Ovary (tissue), 9 donors: ENCODE data around the gene NPHP4. TPM values are rescaled to one million over a fixed set of nuclear protein-coding genes. Genes with fewer than 3 reads are reported as not detected.

ENCODE experiments used
- DNase-seq, 5 donors: peaks; one replicate each; pipeline ENCODE4 v3.0.0-alpha.2; 2019 to 2020
- H3K27ac ChIP-seq, 2 donors: fragments of 200-600 bp; one replicate each; pipeline versions ENCODE4 v1.5.1 to v1.8.0; 2019 to 2022
- H3K27me3 ChIP-seq: fragments of 200-600 bp; one replicate; pipeline ENCODE4 v1.8.0; 2022
- H3K36me3 ChIP-seq: fragments of 200-600 bp; sonication (generic); one replicate; pipeline ENCODE4 v1.5.1; 2019
- H3K4me1 ChIP-seq: one replicate; pipeline ENCODE4 v1.8.1; 2013; ENCODE audit warnings: mild to moderate bottlenecking, moderate library complexity; ENCODE audit not compliant: insufficient read depth
- H3K4me3 ChIP-seq: fragments of 200-600 bp; sonication (generic); one replicate; pipeline ENCODE4 v1.5.1; 2017
- H3K9me3 ChIP-seq, 2 donors: fragments of 200-600 bp in 1 of 2; sonication (generic) in 1 of 2; one replicate each; pipeline versions ENCODE4 v1.5.1 to v1.8.1; 2013 to 2019; ENCODE audit warnings: mild to moderate bottlenecking in 1 of 2, moderate library complexity in 1 of 2
- CTCF ChIP-seq, 3 donors: fragments of 450-650 bp in 2 of 3; fragments of 200-600 bp in 1 of 3; IDR thresholded peaks; one replicate each; pipeline versions ENCODE4 v1.5.1 to v1.8.0; 2016 to 2022; ENCODE audit warnings: antibody characterized with exemption in 3 of 3, mild to moderate bottlenecking in 1 of 3
- EP300 ChIP-seq: sonication (generic); formaldehyde crosslinking; IDR thresholded peaks from one replicate; pipeline ENCODE4 v1.6.1; 2017; ENCODE audit warnings: antibody characterized with exemption
- POLR2A ChIP-seq: fragments of 450-650 bp; IDR thresholded peaks from one replicate; pipeline ENCODE4 v1.6.1; 2017; ENCODE audit warnings: antibody characterized with exemption, mild to moderate bottlenecking, moderate library complexity
- WGBS, 3 donors: extraction: QIAGEN DNeasy Blood & Tissue Kit in 1 of 3; methylation state at CpG; one replicate each; pipeline versions ENCODE4 v1.1.5 to v1.1.7; 2013 to 2017; 5-methylcytosine and 5-hydroxymethylcytosine counted together
- intact Hi-C, 4 donors: fragments of 100-400 bp; cut with DNase I; formaldehyde crosslinking; loops; one replicate each; pipeline versions ENCODE4 v1.11.0 to v1.15.1; 2022 to 2023
- polyA plus RNA-seq, 2 donors: library from polyadenylated mRNA; stranded (reverse); fragments of 200-250 nt in 1 of 2; fragments of 350-450 nt in 1 of 2; fragmentation: Illumina TruSeq in 1 of 2; extraction: RNeasy Lipid Tissue Mini Kit (QIAGEN cat#74804) in 1 of 2; gene quantifications; one replicate each; pipeline ENCODE4 v1.2.3, GENCODE V29; 2013 to 2014
- total RNA-seq, 7 donors: library from RNA; depleted of rRNA in 2 of 7; stranded (reverse); fragments of >200 nt in 2 of 7; fragmentation: NEBNext Ultra II Directional in 3 of 7; extraction: Animal tissue kit (Norgen Biotek cat#: 25700) in 3 of 7; gene quantifications; one replicate each; pipeline versions ENCODE4 v1.1.0 to v1.2.4, GENCODE V29; 2016 to 2023
- donor health status: DM: no; HTN: no; CAD: no; lungs with moderate emphysema.
- donor health status: DM: no; HTN: no; CAD: no.
- donor health status: Bipolar disorder and iron deficiency.
- donor health status: DM: yes; HTN: yes; CAD: no.
- donor health status: DM: no; HTN: no; CAD: no.
- donor health status: DM: yes; HTN: yes; CAD: no.

The NPHP4 gene
- total and polyA plus RNA-seq, 9 donors = 1.5 to 20.8 (median 10.7) TPM

DNA sequence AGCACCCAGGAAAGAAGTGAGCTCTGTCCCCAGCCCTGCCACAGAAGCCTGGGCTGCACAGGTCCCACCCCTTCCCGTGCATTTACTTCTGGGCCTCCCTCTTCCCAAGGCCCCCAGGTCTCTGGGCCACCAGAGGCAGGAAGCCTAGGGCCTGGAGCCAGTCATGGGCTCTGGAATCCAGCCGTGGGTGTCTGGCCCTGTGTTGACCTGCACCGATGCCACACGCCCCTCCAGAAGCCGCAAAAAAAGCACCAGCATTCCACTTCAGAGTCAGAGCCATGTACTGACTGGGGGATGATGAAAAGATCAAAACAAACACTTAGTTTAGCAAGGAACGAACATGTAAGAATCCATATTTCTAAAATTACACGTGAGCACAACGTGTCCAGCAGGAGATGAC is 141.7 kb downstream of the NPHP4 start:
- TF ChIP-seq CTCF (IDR thresholded peaks at IDR 0.05) (no peak), EP300 (no peak), POLR2A (no peak)
- Histone ChIP-seq H3K4me1 (no peaks in the 10 kb centered on the region), H3K27me3 (no peaks in the 10 kb centered on the region), H3K4me3 (no peak overlapping the region), H3K27ac (no peak overlapping the region), H3K36me3 (no peaks in the 10 kb centered on the region), H3K9me3 (no peaks in the 10 kb centered on the region)
- DNase-seq = no peak
- WGBS, 3 donors = 39 to 57% (median 48%) methylated on average over 8 of the region's 8 CpGs
- intact Hi-C loops = no loop called here

GRCh38 chr1:5849550-5849949 is 142.7 kb downstream of the NPHP4 start:
- Histone ChIP-seq H3K4me1 (no peaks in the 10 kb centered on the region), H3K27me3 (no peaks in the 10 kb centered on the region), H3K27ac (no peak overlapping the region), H3K9me3 (no peaks in the 10 kb centered on the region), H3K4me3 (no peak overlapping the region), H3K36me3 (no peaks in the 10 kb centered on the region)
- WGBS, 3 donors = 66 to 74% (median 73%) methylated on average over 4 of the region's 4 CpGs
- no peak for TF ChIP-seq EP300
- TF ChIP-seq CTCF (IDR thresholded peaks at IDR 0.05) = no peak
- no peak for TF ChIP-seq POLR2A
- no peak for DNase-seq
- intact Hi-C loops = no loop called here

DNA sequence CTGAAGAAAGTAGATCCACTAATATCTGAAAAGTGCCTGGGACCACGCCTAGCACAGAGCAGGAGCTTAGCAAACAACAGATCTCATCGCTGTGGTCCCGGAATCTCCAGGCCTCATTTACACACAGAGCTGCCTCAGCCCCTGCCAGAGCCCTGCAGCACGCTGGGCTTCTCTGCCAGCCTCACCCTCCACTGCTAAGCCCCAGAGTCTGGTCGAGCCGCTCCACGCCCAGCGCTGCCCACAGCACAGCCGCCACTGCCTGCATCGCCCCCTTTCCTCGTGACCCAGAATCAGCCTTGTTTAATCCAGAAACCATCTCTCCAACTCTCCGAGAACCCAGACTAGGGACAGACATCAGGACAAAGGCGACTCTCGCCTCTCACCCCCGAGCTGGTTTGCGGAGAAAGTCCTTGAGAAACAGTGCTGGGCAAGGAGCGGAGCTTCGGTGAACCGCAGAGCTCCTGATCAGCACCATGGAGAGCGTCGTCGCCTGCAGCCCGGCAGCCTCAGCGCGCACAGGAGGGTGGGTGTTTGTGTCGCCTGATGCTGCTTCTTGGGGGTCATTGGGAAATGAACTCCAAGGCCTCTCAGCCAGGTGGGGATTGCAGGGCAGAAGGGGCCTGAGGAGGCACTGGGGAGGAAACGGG is 145.1 kb downstream of the NPHP4 start:
- no peaks in the 10 kb centered on the region for H3K27me3 ChIP-seq
- no peaks in the 10 kb centered on the region for H3K4me1 ChIP-seq
- H3K4me3 ChIP-seq = no peak overlapping the region
- 24 to 31% (median 31%) methylated on average over 27 of the region's 27 CpGs for WGBS, 3 donors
- intact Hi-C loops = no loop called here
- DNase-seq = no peak
- TF ChIP-seq POLR2A = no peak
- no peak for TF ChIP-seq EP300
- no peak for TF ChIP-seq CTCF (IDR thresholded peaks at IDR 0.05)
- no peaks in the 10 kb centered on the region for H3K36me3 ChIP-seq
- H3K27ac ChIP-seq = no peak overlapping the region
- H3K9me3 ChIP-seq = no peaks in the 10 kb centered on the region

DNA sequence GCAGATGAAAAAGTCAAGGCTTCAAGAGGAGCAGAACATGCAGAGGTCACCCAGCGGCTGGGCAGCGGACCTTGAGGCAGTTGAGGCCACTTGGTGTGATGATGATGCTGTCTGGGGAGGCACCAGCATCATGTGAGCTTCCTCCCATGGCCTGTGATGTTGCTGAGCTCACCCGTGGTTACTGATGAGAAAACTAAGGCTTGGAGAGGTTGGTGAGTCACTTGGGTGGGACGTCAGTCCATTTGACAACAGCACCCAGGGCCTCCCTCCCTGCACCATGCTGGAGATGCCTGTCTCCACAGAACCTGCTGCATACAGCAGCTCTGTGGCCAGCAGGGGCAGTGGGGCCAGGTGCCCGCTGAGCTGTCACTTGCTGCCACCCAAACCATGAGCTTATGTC is 146.8 kb downstream of the NPHP4 start:
- H3K9me3 ChIP-seq = no peaks in the 10 kb centered on the region
- TF ChIP-seq EP300 (no peak), POLR2A (no peak), CTCF (IDR thresholded peaks at IDR 0.05) (no peak)
- H3K36me3 ChIP-seq = no peaks in the 10 kb centered on the region
- no peak for DNase-seq
- H3K4me1 ChIP-seq = no peaks in the 10 kb centered on the region
- H3K27me3 ChIP-seq = no peaks in the 10 kb centered on the region
- no peak overlapping the region for H3K4me3 ChIP-seq
- H3K27ac ChIP-seq = no peak overlapping the region
- intact Hi-C loops = no loop called here
- 73 to 78% (median 75%) methylated on average over 5 of the region's 5 CpGs for WGBS, 3 donors
